NCI-H1092 (cell line): ENCODE results near the gene RALGPS2.
"Not testable (repeated sequence)": the region's sequence is repeated elsewhere in the genome, so short reads cannot be mapped to it uniquely, and the experiment has no call there.

ENCODE experiments used
- DNase-seq: peaks from one replicate; lab custom pipeline; 2025; lab: John Stamatoyannopoulos, UW

The RALGPS2 gene

DNA sequence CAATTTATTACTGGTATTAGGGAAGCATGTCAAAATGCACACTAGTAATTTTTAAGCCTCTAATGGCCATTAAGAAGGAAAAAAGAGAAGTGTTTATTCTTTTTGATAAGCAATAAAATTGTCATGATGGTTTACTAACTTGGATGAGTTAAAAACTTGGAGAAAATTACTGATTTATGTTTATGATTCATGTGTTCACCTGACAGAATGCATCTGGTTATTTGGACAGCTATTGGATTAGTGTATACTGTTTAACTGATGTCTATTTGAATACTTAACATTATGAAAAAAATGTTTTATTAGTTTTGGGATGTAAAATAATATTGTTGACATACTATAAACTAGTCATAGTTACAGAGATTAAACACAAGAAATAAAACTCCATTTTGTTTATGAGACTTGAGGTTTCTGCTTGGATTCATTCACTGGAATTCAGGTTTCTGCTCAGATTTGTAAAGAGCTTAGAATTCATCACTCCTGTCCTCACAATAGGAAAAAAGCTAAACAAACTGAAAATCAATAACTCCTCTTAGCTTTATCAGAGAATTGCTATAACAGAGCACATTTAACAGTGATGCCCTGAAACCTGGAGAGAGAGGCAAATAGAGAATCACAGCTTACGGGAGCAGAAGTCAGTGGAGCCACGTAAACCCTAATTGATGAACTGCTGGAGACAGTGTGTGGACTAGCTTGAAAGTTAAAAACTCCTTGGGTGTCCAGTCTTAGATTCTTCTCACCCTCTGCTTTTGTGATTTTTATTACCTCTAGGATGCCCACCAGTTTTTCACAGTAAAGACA lies 56.7 kb downstream of the RALGPS2 start:
- no peak for DNase-seq

DNA sequence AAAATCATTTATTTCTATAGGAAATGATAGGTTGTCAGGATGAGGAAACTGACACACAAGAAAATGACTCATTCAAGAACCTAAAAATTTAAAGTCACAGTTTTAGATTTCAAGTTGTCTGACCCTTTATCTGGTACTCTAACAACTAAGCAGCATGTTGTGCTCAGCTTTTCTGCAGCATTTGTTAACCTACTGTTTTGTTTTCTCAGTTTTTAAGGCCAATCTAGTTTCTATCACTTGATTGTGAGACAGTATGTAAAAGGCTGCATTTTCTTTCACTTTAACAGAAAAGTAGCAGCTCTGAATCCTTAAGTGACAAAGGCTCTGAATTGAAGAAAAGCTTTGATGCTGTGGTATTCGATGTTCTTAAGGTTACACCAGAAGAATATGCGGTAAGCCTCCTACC lies 59.1 kb downstream of the RALGPS2 start:
- DNase-seq, result no peak

DNA sequence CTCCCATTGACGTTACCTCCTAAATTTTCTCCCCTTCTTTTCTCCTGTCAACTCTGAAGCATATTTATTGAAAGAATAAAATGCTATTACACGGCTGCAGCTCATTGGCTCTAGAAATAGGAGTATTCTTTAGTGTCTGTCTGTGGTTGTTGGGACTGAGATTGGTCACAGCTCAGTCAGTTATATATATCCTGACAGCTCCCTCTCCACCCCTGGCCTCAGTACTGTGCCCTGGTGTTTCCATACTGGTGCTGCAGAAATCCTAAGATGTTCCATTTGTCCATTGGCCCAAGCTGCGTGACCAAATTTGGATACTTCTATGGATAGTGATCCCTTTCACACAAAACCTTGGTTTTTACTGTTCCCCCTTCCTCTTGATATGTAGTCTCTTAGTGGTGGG lies 67.3 kb downstream of the RALGPS2 start:
- DNase-seq, result no peak

DNA sequence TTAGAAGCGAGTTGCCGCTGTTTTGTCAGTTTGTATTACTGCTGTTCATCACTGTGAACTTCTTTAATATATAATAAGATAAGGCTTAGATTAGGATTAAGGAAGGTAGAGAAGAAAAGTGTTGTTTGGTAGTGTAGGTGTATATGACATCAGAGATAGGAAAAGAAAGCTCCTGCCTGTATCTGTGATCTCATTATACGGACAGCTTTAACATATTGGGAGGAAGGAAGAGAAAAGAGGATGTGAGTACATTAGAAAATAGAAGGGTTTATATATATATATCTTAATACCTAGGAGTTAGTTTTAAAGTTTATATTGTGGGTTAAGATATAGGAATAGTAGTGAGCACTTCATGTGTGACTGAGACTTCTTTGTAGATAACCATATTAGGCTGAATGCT lies 71.0 kb downstream of the RALGPS2 start:
- no peak for DNase-seq

DNA sequence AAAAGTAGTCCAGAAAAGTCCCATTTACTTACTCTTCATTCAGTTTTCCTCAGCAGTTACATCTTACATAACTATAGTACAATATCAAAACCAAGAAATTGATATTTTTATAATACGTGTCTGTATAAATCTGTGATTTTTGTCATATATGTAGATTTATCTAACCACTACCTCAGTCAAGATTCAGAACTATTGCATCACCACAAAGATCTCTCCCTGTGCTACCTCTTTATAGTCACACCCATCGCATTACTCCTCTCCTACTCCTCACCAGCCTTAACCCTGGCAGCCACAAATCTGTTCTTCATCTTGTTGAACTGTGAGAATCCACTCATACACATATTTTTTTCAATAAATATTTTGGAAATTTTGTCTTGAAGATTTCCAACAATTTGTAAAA lies 72.5 kb downstream of the RALGPS2 start:
- no peak for DNase-seq

DNA sequence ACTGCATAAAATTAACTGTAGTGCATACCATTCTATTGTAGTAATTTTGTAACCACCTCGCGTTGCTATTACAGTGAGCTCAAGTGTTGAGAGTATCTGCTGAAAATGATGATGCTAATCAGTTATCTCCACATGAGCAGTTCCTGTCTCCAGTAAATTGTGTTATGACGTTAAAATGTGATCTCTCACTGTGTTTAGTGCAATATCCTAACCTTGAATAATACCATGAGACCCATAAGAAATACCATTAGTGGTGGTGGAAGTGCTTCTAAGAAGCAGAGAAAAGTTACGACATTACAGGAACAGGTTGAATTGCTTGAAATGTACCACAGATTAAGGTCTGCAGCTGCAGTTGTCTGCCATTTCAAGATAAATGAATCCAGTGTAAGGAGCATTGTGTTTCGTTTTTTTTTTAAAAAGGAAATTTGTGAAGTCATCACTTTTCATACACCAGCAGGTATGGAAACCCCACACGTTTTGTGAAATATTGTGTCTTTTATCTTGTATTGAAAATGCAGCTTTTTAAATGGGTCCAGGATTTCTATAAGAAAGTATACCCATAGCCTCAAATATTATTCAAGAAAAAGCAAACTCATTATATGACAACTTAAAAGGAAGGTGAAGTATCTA lies 73.3 kb downstream of the RALGPS2 start:
- DNase-seq, result no peak

DNA sequence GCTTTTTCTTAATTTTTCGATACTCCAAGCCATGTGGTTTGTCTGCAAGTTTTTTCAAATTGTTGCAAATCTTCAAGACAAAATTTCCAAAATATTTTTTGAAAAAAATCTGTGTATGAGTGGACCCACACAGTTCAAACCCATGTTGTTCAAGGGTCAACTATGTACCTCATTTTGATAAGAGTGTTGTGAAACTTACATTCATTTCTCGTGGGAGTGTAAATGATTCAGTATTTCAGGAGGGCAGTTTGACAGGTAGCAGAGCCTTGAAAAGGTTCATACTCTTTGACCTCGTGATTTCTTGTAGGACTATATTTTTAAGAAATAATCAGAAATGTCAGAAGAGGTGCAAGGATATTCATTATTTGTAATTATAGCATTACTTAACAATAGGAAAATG lies 77.8 kb downstream of the RALGPS2 start:
- no peak for DNase-seq

DNA sequence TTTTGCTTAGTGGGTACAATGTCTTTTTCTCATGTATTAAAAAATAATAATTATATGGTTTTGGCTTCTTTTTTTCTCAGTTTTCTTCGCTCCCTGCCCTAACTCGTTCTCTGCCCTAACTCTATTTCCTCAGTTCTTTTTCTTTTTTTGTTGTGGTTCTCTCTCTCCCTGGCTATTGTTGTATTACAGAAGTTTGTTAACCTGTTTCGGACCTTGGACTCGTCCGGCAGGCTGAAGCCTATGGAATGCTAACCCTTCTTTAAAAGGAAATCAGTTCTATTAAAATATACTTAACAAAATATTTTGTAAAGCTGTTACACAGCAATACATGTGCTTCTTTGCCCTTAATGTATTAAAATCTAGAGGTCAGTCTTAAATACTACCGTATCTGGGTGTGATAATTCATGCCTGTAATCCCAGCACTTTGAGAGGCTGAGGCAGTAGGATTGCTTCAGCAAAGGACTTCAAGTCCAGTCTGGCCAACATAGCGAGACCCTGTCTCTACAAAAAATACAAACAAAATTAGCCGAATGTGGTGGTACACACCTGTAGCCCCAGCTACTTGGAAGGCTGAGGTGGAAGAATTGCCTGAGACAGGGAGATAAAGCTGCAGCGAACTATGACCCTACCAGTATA lies 81.7 kb downstream of the RALGPS2 start:
- no peak for DNase-seq

DNA sequence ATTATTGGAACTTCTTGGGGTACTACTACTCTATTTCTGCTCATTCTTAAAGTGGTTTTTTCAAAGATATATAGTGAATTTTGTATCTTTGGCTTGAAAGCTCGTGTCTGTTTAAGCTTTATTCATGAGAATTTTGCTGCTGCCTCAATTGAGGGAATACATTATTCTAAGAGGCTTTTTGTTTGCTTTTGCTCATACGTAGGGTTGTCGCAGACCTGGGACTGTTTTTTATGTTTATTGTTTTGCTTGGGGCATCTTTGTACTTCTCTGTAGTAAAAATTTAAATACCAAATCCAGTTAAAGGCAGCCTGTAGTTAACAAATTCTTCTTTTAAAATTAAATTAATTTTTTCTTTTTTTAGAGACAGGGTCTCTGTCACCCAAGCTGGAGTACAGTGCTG lies 83.5 kb downstream of the RALGPS2 start:
- no peak for DNase-seq

DNA sequence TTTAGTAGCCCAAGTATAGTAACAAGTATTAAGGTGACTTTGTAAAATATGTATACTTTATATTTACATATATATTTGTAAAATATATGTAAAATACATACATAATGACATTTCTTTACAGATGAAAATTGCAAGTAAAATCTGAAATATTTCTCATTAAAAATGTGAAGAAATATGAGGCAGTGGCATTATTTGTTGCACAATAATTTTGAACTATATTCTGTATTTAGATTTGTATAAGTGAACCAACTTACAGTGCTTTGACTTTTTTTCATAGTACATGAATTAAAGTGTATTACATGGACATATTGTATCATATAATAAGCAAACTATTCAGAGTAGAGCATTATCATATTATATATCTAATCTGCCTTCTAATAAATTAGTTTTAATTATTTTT lies 85.5 kb downstream of the RALGPS2 start:
- no peak for DNase-seq

DNA sequence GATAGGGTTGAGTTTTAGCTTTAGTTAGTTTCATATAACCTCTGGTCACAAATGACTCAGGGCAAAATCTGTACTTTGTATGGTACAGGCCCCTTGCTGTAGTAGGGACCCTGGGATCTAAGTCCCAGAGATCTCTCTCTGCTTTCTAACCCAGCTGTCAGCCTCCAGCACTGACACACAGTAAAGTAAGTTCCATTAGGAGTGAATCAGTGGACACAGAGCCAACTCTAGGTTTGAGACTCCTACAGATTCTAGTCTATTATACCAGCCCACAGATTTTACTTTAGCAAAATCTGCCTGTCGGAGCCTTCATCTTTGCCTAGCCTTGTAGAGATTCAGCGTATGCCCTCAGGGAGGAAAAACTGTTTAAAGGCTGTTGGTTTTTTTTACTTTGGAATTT lies 93.4 kb downstream of the RALGPS2 start:
- no peak for DNase-seq

DNA sequence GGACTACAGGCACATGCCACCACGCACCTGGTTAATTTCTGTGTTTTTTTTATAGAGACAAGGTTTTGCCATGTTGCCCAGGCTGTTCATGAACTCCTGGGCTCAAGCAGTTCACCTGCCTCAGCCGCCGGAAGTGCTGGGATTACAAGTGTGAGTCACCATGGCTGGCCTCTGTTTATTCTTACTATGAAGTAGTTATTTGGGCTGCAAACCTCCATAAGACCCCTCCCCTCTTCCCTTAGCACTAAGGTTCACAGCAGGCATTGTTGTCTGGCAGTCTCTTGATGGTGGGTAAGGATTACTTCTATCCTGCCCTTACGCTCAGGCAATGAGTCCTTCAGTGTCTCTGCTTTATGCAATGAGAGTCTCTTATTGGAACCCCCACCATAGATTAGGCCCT lies 94.1 kb downstream of the RALGPS2 start:
- DNase-seq, result no peak

DNA sequence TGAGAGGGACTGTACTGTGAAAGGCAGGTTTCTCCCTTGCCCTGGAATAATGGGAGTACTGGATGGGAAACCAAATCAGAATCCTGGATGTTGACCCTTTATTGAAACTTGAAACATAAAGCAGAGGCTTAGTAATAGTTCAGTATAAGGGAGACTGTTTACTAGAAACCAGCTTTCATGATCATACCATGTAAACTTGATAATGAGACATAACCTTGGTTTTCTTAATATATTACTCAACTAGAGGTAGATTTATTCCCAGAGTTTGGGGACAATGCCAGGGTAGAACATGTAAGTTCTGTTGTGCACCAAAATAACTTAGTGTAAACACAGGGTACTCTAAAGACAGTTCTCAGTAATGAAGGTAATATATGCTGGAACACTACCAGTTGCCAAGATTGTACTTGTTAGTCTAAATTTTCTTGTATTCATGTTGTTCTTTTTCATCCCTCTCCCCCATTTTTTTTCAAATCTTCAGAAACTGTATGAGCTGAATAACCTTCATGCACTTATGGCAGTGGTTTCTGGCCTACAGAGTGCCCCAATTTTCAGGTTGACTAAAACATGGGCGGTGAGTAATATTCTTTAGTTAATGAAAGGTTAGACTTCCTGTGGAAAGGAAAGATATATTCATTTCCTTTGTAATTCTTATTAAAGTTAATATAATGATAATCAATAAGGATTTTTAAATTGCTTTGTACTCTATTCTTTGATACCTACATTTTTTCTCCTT lies 96.3 kb downstream of the RALGPS2 start:
- DNase-seq, result no peak

DNA sequence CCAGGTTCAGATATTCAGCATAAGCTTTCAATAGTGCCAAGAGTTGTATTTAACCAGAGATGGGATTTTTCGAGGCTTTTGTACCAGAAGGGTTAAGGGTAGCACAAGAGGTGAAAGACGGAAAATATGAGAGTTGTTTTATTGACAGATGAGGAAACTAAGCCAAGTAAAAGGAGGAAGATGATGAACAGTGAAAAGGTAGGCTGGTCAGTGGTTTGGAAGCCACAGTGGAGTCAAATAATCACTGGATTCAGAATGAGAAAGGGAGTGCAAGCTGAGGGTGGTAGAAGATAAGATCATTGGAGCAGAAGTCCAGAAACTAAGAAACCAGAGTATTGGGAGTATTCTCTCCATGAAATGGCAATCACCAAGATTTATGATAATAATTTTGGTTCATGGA lies 100.1 kb downstream of the RALGPS2 start:
- no peak for DNase-seq

DNA sequence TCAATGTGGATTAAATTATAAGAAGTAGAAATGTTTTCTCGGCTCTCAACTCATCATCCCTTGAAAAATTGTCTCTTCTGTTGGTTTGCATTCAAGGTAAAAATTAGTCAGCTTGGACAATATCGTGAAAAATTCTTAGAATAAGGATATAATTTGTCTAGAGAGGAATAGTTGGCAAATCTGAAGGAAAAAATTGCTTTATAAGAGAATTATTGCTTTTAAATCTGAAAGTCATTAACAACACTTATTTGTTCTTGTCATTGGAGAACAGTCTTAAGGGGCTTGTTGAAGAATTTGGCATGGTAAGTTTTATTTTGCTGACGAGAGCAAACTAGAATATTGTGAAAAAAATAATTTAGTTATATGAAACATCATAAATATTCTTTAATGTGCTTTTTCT lies 119.4 kb downstream of the RALGPS2 start:
- DNase-seq, result no peak

DNA sequence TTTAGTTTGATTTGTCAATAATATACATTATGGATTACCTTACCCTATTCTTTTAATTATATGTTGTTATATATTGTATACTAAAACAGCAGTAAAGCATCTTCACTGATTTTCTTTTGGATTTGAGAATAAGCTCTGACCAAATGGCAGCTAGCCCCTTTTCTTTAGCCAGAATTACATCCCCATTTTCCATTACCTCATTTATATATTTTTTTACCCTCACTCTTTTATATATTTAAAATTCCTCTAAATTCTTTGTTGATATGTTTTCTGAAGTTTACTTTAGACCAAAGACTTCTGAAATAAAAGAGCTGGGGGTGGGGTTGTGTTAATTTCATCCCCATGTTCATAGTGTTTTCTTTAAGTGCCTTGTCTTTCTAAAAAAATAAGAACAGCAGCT lies 121.3 kb downstream of the RALGPS2 start:
- DNase-seq, result no peak

DNA sequence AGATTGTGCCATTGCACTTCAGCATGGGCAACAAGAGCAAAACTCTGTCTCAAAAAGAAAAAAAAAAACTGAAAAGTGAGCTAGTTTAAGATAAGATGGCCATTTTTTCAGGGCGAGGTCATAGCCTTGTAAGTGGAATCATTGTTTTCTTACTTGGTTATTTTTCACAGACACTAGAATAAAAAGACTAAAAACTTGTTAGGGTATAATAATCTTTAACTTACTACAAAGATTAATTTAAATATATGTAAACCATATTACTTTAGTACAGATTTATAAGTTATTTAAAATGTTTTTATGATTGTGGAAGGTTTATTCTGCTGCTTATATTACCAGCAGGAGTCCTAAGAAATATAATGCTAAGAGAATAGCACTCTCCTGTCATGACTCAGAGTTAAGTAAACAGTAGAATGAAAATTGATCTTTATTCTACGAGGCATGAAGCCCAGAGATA lies 122.4 kb downstream of the RALGPS2 start:
- DNase-seq, result no peak

DNA sequence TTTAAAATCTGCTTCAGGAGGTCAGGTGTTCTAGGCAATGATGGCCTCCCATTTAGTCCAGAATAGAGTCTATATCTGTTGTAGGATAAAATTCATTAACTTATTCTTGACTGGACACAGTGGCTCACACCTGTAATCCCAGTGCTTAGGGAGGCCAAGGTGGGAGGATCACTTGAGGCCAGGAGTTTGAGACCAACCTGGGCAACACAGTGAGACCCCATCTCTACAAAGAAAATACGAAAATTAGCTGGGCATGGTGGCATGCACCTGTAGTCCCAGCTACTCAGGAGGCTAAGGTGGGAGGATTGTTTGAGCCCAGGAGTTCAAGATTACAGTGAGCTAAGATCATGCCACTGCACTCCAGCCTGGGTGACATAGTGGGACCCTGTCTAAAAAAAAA lies 122.9 kb downstream of the RALGPS2 start:
- DNase-seq, result not testable (repeated sequence)

DNA sequence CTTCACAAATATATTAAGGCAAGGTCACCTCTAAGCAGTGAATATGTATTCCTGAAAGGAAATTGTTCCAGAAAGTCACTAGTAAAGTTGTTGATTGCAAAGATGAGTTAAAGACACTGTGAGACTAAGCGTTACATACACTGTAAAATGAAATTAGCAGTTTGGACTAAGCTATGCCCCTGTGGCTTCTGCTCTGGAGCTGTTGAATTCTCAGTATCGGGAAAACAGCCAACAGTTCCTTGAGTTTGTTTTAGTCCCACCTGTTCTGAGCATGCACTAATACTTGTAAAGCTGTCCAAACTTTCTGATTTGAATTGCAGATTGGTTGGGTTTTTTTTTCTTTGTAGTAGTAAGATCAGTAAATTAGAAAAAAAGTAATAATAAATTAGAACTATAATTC lies 124.9 kb downstream of the RALGPS2 start:
- DNase-seq, result no peak

DNA sequence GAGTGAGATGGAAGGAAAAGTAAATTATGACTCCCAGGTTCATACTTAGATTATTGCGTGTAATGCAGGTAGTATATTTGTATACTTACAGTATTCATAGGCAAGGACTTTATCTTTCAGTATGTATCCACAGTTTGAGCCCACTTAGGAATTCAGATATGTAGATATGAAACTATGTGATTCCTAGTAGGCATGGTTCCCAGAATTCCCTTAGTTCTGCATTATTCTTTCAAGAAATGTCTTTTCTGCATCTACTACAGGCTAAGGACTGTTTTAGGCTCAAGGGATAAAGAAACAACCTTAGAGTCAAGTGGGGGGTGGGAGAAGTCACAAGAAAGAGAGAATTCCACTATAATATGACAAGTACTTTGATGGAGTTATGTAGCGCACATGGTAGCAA lies 132.1 kb downstream of the RALGPS2 start:
- DNase-seq, result no peak

DNA sequence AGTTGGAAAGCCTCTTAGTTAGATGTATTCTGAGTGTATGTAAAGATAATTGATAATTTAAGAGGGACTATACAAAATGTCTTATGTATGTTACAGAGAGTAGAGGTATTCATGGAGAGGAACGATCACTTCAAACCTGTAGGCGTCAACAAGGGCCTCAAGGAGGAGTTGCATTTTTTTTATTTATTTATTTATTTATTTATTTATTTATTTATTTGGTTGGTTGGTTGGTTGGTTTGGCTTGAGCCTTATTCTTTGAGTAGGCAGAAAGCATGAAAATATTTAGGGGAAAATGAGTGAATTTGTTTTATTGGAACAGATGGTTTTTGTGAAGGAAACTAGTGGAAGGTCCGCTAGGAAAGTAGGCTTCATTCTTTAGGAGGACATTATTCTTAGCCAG lies 137.4 kb downstream of the RALGPS2 start:
- no peak for DNase-seq

DNA sequence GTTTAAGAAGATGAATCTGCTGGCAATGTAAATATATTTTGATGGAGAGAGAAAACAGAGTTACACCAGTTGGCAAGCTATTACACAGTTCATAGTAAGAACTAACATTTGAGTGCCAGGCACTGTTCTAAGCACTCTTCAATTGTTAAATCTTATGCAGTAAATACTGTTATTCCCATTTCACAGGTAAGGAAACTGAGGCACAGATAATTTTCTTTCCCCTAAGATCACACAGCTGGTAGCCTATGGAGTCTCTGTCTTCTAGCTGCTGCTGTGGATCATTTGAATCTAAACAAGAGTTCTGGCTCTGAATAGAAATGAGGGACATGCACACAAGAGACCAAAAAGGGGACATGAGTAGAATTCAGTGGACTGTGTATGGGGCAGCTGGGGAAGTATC lies 137.8 kb downstream of the RALGPS2 start:
- DNase-seq, result no peak

DNA sequence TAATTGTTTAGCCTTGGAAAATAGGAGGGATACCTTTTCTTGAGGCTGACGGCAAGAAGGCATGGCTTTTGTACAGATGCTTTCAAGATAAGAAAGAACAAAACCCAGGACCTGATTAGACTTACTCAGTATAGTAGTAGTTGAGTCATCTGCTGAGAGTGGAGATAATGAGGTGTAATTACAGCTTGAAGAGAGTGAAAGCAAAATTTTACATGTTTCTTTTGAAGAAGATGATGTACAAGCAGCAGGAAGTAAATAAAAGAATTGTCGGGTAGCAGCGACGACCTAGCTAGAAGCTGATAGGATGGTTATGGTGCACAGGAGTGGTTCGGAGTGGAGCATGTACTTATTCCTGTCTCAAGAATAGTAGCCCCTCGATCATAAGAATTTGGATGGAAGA lies 139.3 kb downstream of the RALGPS2 start:
- DNase-seq, result no peak
